ENCODE results near the gene MARCHF3. TPM values are rescaled to one million over a fixed set of nuclear protein-coding genes. Genes with fewer than 3 reads are reported as not detected.

Gene MARCHF3
- total RNA-seq, 4 donors from 2014 or later = 6.2 to 11.9 (median 8.1) TPM

DNA sequence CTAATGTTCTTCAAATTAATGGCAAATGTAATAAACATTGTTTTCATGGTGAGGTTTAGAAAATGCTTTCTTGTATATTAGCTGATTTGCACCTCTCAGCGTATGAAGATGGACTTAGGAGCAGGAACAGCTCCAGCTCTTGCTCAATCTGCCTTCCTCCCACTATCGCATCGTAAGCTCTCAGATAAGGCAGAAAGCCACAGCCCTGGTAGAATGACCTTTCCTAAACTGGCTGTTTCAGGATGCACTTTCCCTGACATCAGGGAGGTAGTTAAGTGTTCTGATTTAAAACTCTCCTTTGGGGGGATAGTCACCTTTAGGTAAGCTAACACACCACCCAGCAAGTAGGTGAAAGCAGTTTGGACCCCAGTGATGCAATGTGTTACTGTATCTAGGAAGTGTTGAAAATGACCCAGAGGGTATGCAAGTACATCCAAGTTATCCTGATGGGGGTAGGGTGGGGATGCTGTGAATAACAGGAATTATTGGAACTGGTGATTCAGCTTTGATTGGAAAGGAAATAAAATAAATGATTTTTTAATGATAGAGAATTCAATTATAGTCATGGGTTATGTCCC is 181.2 kb downstream of the MARCHF3 start:
- peak overlapping the region; percentile 50 to 69 for H3K27ac ChIP-seq
- no peaks in the 10 kb centered on the region for H3K27me3 ChIP-seq
- H3K9me3 ChIP-seq = no peaks in the 10 kb centered on the region
- H3K4me3 ChIP-seq = no peak overlapping the region
- H3K4me1 ChIP-seq = peaks cover 0 to 4% of the 10 kb centered on the region in 2 donors
- TF ChIP-seq, protein P1, sequence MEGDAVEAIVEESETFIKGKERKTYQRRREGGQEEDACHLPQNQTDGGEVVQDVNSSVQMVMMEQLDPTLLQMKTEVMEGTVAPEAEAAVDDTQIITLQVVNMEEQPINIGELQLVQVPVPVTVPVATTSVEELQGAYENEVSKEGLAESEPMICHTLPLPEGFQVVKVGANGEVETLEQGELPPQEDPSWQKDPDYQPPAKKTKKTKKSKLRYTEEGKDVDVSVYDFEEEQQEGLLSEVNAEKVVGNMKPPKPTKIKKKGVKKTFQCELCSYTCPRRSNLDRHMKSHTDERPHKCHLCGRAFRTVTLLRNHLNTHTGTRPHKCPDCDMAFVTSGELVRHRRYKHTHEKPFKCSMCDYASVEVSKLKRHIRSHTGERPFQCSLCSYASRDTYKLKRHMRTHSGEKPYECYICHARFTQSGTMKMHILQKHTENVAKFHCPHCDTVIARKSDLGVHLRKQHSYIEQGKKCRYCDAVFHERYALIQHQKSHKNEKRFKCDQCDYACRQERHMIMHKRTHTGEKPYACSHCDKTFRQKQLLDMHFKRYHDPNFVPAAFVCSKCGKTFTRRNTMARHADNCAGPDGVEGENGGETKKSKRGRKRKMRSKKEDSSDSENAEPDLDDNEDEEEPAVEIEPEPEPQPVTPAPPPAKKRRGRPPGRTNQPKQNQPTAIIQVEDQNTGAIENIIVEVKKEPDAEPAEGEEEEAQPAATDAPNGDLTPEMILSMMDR (IDR thresholded peaks at IDR 0.05) = no peak
- TF ChIP-seq POLR2A (IDR thresholded peaks at IDR 0.05) = no peak
- intact Hi-C loops (cut with DNase I; ENCODE audit: low total_unique reads) = no loop called here
- DNase-seq = peak; percentile 56 to 68
- H3K36me3 ChIP-seq = no peaks in the 10 kb centered on the region

DNA sequence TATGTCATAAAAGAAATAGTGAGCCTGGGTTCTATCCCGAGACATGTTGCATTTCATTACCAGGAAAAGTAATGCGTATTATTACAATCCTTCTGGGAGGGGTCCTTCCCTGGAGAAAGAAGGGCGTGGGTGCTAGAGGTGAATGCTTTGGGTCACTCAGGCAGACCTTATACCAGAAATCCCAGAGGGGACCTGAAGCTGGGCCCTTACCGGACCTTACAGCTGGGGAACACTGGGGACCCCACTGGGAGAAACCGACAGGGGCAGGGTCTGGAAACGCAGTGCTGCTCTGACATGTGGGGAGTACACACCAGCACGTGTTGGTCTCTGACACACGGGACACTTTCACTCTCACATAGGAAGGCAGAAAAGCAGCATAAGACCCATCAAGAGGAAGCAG is 182.1 kb downstream of the MARCHF3 start:
- H3K9me3 ChIP-seq = no peaks in the 10 kb centered on the region
- H3K27me3 ChIP-seq = no peaks in the 10 kb centered on the region
- peaks cover 0 to 4% of the 10 kb centered on the region in 2 donors for H3K4me1 ChIP-seq
- intact Hi-C loops (cut with DNase I; ENCODE audit: low total_unique reads) = no loop called here
- H3K27ac ChIP-seq = peak overlapping the region; percentile 50 to 69
- no peak for DNase-seq
- H3K4me3 ChIP-seq = no peak overlapping the region
- no peak for TF ChIP-seq POLR2A (IDR thresholded peaks at IDR 0.05)
- TF ChIP-seq, protein P1 (IDR thresholded peaks at IDR 0.05) = no peak
- no peaks in the 10 kb centered on the region for H3K36me3 ChIP-seq

GRCh38 chr5:126847826-126848251 is 182.5 kb downstream of the MARCHF3 start:
- Histone ChIP-seq H3K4me3 (no peak overlapping the region), H3K27me3 (no peaks in the 10 kb centered on the region), H3K27ac (peak overlapping the region; percentile 50 to 69), H3K4me1 (peaks cover 0 to 4% of the 10 kb centered on the region in 2 donors), H3K9me3 (no peaks in the 10 kb centered on the region), H3K36me3 (no peaks in the 10 kb centered on the region)
- no peak for DNase-seq
- intact Hi-C loops (cut with DNase I; ENCODE audit: low total_unique reads) = no loop called here
- TF ChIP-seq, protein P1 (IDR thresholded peaks at IDR 0.05) = no peak
- no peak for TF ChIP-seq POLR2A (IDR thresholded peaks at IDR 0.05)

- peak overlapping the region; percentile 50 to 69 for H3K27ac ChIP-seq
- TF ChIP-seq, protein P1 (IDR thresholded peaks at IDR 0.05) = no peak
- TF ChIP-seq POLR2A (IDR thresholded peaks at IDR 0.05) = no peak
- DNase-seq = no peak
- peaks cover 0 to 4% of the 10 kb centered on the region in 2 donors for H3K4me1 ChIP-seq
- no peak overlapping the region for H3K4me3 ChIP-seq
- intact Hi-C loops (cut with DNase I; ENCODE audit: low total_unique reads) = no loop called here
- no peaks in the 10 kb centered on the region for H3K9me3 ChIP-seq
- H3K27me3 ChIP-seq = no peaks in the 10 kb centered on the region
- no peaks in the 10 kb centered on the region for H3K36me3 ChIP-seq
These were observed 182.9 kb downstream of the MARCHF3 start for GRCh38 chr5:126847456-126847820.

- Histone ChIP-seq H3K9me3 (no peaks in the 10 kb centered on the region), H3K4me1 (peaks cover 0 to 4% of the 10 kb centered on the region in 2 donors), H3K27me3 (no peaks in the 10 kb centered on the region), H3K36me3 (no peaks in the 10 kb centered on the region), H3K27ac (peak overlapping the region; percentile 50 to 69), H3K4me3 (no peak overlapping the region)
- no peak for TF ChIP-seq POLR2A (IDR thresholded peaks at IDR 0.05)
- TF ChIP-seq, protein P1 (IDR thresholded peaks at IDR 0.05) = no peak
- intact Hi-C loops (cut with DNase I; ENCODE audit: low total_unique reads) = no loop called here
- no peak for DNase-seq
These were observed 183.5 kb downstream of the MARCHF3 start for GRCh38 chr5:126846744-126847455.
